ENCODE results near the gene ARHGAP22.

GRCh38 chr10:48464121-48464870, 140.6 kb downstream of the ARHGAP22 start:
- TF ChIP-seq POLR2AphosphoS5 (IDR thresholded peaks at IDR 0.05) (no peak), CTCF (IDR thresholded peaks at IDR 0.05) (no peak)
